Muscle layer of colon (tissue), 2 donors: ENCODE results near the gene SPRR3.

Source experiments
- H3K27ac ChIP-seq: one replicate; pipeline ENCODE4 v1.7.0; 2013; ENCODE audit warnings: low read depth, mild to moderate bottlenecking, low read length, moderate library complexity
- H3K27me3 ChIP-seq, 2 donors: one replicate each; pipeline ENCODE4 v1.7.0; 2013; ENCODE audit warnings: low read length in 2 of 2, mild to moderate bottlenecking in 2 of 2; ENCODE audit not compliant: insufficient read depth in 2 of 2, control insufficient read depth in 1 of 2
- H3K36me3 ChIP-seq: one replicate; pipeline ENCODE4 v1.7.0; 2013; ENCODE audit warnings: mild to moderate bottlenecking, low read length; ENCODE audit not compliant: insufficient read depth
- H3K4me1 ChIP-seq: one replicate; pipeline ENCODE4 v1.7.0; 2013; ENCODE audit warnings: mild to moderate bottlenecking, low read length; ENCODE audit not compliant: insufficient read depth
- H3K4me3 ChIP-seq, 2 donors: one replicate each; pipeline ENCODE4 v1.7.0; 2013; ENCODE audit warnings: low read length in 2 of 2, low read depth in 1 of 2, mild to moderate bottlenecking in 1 of 2, moderate library complexity in 1 of 2
- H3K9ac ChIP-seq: one replicate; pipeline ENCODE4 v1.7.0; 2013; ENCODE audit warnings: low read length
- H3K9me3 ChIP-seq: one replicate; pipeline ENCODE4 v1.7.0; 2013; ENCODE audit warnings: mild to moderate bottlenecking, low read length
- donor health status: abdominal sarcoma.
- donor health status: Adenocarcinoma of cecum.

The SPRR3 gene, protein sequence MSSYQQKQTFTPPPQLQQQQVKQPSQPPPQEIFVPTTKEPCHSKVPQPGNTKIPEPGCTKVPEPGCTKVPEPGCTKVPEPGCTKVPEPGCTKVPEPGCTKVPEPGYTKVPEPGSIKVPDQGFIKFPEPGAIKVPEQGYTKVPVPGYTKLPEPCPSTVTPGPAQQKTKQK

DNA sequence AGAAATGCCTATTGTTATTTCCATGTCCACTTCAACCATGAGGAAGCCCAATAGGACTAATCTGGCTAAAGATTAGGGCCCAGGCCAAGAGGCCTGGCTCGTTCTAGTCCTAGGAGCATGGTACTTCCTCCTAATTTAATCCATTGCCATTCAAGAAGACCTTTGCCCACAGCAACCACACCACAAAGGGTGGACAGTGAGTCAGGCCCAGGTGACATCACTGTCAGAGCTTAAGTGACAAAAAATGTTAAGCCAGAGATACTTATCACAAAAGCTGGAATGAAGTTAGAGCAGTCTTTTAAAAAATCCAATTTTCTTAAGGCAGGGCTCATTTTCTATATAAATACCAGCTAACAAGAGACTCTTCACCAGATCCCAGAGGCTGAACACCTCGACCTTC, at the start of gene SPRR3:
SPRR3 (plus strand) TSS at position 368 of the 400 bp plus-strand sequence. CDS start 1,272 bp downstream, outside the sequence.
- no peaks in the 10 kb centered on the region for H3K9me3 ChIP-seq
- no peaks in the 10 kb centered on the region for H3K4me1 ChIP-seq
- H3K9ac ChIP-seq = no peak within 1 kb of the TSS
- H3K27me3 ChIP-seq = no peaks in the 10 kb centered on the region
- no peak within 1 kb of the TSS for H3K4me3 ChIP-seq
- H3K36me3 ChIP-seq = no peaks in the 10 kb centered on the region
- no peak within 1 kb of the TSS for H3K27ac ChIP-seq

DNA sequence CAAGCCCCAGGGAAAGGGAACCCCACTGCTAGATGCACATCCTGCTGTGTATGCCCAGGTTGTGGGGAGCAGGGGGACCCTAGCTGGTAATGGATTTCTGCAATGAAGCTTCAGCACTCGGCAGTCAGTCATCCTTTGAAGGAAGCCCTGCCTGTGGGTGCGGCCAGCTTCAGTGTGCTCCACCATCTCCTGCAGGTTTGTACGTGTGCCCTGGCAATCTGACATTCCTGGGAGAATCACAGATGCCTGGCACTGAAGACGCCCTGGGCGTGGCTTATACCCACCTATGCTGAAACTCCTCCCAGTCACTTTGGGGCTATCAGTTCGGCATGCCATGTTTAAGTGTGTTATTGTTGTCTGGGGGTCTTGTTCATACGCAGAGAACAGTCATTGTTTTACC, 47.8 kb upstream of the SPRR3 start:
- no peaks in the 10 kb centered on the region for H3K9me3 ChIP-seq
- H3K4me1 ChIP-seq = no peaks in the 10 kb centered on the region
- H3K36me3 ChIP-seq = no peaks in the 10 kb centered on the region
- no peaks in the 10 kb centered on the region for H3K27me3 ChIP-seq
- no peak overlapping the region for H3K27ac ChIP-seq
- H3K9ac ChIP-seq = no peak overlapping the region
- H3K4me3 ChIP-seq = no peak overlapping the region

DNA sequence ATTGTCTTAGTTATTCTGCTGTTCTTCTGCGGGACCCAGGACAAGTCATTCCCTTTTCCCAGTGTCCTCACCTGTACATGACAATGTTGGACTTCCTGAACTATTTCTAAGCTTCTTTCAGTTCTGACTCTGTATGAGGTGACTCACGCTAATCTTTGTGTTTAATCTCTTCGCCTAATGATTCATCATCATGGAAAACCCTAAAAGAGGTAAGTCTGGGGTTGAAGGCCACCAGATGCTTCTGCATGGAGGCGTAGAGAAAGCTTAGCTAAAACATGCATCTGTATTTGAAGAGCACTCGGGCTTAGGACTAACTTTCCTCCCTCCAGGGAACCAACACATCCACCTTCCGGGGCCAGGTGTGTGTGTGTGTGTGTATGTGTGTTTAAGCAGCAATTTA, 47.1 kb upstream of the SPRR3 start:
- Histone ChIP-seq H3K4me3 (no peak overlapping the region), H3K27ac (no peak overlapping the region), H3K9me3 (no peaks in the 10 kb centered on the region), H3K9ac (no peak overlapping the region), H3K4me1 (no peaks in the 10 kb centered on the region), H3K36me3 (no peaks in the 10 kb centered on the region), H3K27me3 (no peaks in the 10 kb centered on the region)

DNA sequence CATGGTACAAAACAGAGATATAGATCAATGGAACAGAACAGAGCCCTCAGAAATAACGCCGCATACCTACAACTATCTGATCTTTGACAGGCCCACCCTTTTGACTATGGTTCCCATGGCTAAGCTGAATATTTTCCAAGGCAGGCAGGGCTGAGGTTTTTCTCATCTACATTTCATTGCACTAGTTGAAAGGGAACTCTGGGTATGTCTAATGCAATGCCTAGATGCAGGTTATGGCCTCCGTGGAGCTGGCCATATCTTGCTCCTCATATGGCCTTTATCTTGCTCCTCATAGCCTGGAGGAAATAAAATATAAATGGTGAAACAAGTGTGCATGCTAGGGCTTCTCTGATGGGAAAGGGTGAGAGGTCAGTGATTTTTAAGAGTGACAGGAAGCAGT, 44.0 kb upstream of the SPRR3 start:
- Histone ChIP-seq H3K9me3 (no peaks in the 10 kb centered on the region), H3K27me3 (no peaks in the 10 kb centered on the region)

DNA sequence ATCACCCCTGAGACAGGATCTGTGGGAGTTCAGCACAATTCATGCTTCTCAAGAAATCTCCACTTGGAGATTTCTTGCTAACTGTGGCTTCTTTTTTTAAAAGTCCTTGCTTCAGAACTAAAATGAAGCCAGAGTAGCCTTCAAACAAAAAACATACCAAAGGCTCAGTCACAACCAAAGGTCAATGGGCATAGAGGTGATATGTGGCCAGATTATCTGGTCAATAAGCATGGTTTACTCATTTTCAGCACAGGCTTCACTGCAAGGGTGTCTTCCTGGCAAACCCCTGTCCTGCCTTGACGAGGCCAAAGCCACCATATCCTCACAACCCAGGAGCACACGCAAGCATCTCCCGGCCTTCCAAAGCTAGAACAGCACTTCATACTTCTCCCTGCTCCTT, 42.3 kb upstream of the SPRR3 start:
- H3K27me3 ChIP-seq = no peaks in the 10 kb centered on the region
- H3K9ac ChIP-seq = no peak overlapping the region
- H3K9me3 ChIP-seq = no peaks in the 10 kb centered on the region
- no peak overlapping the region for H3K4me3 ChIP-seq
- no peak overlapping the region for H3K27ac ChIP-seq
- H3K4me1 ChIP-seq = no peaks in the 10 kb centered on the region
- no peaks in the 10 kb centered on the region for H3K36me3 ChIP-seq

More for the DNA sequence above, 44.0 kb upstream of the SPRR3 start:
- no peak overlapping the region for H3K27ac ChIP-seq
- no peaks in the 10 kb centered on the region for H3K4me1 ChIP-seq
- no peak overlapping the region for H3K4me3 ChIP-seq
- H3K9ac ChIP-seq = no peak overlapping the region
- no peaks in the 10 kb centered on the region for H3K36me3 ChIP-seq

DNA sequence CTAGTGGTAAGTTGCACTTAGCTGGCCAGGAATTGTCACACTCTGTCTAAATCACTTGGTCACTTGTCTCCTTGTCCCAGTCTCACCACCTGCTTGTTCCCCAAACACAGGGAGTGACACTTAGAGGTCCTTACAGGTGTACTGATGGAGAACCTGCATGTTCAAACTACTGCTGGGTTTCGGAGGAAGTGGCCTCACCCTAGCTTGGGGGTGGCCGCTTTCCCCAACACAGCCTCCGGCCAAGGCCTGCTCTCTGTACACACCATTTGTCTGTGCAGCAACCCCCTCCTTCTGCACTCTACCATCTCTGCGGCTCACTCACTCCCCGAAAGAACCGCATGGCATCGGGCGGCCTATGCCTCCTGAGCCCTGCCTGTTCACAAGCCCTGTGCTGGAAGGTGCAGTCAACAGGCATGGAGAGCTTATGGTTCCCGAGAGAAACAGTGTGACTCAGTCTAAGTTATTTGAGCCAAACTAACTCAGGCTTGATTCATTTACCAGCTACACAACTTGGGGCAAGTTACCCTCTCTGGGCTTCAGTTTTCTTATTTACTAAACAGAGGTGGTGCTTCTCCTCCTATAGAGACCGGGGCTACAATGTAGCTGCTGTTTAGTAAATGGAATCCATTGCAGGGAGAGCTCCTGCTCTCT, 41.6 kb upstream of the SPRR3 start:
- no peak overlapping the region for H3K4me3 ChIP-seq
- H3K9me3 ChIP-seq = no peaks in the 10 kb centered on the region
- no peaks in the 10 kb centered on the region for H3K27me3 ChIP-seq
- no peak overlapping the region for H3K9ac ChIP-seq
- H3K4me1 ChIP-seq = no peaks in the 10 kb centered on the region
- H3K27ac ChIP-seq = no peak overlapping the region
- H3K36me3 ChIP-seq = no peaks in the 10 kb centered on the region

DNA sequence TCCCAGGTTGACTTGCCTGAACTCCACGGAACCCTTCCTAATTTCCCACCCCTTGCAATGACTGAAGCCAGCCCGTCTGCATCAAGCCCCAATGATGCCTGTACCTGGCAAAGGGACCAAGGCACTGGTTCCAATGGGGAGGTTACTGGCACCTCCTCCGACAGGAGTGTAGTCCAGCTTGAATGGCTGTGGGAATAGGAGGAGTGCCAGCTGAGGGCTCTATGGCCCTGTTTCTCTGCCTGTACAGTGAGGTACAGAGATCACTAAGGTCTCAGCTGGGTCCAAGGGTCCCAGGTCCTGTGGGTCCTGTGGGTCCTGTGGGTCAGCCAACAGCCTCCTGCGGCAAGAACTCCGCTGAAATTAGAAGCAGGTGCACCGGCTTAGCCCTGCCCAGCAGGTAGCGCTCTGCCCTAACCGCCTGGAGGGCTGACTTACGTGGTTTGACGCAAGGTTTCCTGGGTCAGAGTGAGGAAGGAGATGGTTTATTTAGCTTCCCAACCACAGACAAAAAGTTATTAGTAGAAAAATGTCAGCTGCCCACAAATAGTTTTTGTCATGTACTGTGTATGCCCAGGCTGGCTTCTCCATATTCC, 41.0 kb upstream of the SPRR3 start:
- Histone ChIP-seq H3K4me3 (no peak overlapping the region), H3K27ac (no peak overlapping the region), H3K9me3 (no peaks in the 10 kb centered on the region), H3K4me1 (no peaks in the 10 kb centered on the region), H3K27me3 (no peaks in the 10 kb centered on the region), H3K9ac (no peak overlapping the region), H3K36me3 (no peaks in the 10 kb centered on the region)

DNA sequence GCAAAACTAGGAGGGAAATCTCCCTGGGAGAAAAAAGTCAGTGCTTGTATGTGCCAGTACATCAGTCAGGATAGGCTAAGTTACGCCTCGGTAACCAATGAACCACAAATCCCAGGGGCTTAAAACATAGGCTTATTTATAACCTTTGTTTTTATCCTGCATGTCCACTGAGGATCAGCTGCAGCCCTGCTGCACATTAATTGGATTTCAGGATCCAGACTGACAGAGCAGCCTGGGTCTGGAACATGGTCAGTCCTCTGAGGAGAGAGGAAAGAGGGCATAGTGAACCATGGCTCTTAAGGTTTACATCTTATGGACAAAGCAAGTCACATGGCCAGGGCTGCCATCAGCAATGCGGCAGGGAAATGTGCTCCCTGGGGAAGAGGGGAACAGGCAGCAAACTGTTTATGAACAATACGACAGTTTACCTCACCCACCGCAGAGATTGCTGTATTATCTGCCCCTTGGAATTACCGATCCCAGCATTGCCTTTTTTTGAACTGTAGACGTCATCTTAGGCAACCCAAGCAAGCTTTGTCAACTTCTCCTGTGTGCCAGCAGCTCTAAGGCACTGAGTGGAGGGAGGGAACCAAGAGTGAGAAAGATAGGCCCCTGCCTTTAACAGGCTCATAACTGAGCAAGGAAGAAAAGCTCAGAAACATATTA, 40.2 kb upstream of the SPRR3 start:
- Histone ChIP-seq H3K4me1 (no peaks in the 10 kb centered on the region), H3K9me3 (no peaks in the 10 kb centered on the region), H3K36me3 (no peaks in the 10 kb centered on the region), H3K27me3 (no peaks in the 10 kb centered on the region), H3K4me3 (no peak overlapping the region), H3K9ac (no peak overlapping the region), H3K27ac (no peak overlapping the region)

DNA sequence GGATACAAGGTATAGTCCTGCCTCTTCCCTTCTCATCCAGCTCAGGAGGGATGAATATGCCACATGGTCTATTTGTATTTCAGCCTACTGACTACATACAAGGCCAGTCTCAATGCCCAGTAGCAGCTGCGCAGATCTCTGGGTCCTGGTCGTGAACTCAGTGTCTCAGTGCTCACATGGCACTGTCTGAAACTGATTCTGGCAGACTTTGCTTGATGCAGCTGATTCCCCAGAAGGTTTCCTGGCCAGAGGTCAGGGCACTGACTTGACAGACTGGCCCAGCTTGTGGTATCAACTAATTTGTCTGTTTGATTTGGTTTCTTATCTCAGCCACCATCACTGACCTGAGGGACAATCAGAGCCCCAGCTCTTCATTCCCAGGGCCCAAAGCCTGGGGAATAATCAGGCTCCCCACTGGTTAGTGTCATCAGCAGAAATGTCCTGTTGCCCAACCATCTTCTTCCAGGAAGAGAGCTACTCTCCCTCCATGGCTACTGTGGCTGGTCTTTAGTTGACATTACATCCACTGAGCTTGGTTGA, 38.6 kb upstream of the SPRR3 start:
- H3K36me3 ChIP-seq = no peaks in the 10 kb centered on the region
- no peaks in the 10 kb centered on the region for H3K27me3 ChIP-seq
- H3K4me1 ChIP-seq = no peaks in the 10 kb centered on the region
- no peak overlapping the region for H3K4me3 ChIP-seq
- H3K9me3 ChIP-seq = no peaks in the 10 kb centered on the region
- H3K9ac ChIP-seq = no peak overlapping the region
- no peak overlapping the region for H3K27ac ChIP-seq

DNA sequence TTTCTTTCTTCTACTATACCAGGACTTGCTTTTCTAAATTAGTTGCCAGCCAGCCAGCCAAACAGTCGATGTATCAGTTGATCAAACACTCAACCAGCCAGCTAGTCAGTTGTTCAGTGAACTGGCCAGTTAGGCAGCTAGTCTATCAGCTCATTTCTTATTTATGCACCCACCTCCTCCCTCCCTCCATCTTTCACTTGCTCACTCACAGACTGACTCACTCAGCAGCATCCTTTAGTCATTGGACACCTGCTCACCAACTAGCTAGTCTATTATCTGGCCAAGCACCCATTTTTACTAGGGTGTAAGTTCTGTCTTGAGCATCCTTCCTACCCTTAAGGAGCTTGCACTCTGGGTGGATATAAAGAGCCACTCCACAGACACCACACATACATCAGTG, 37.0 kb upstream of the SPRR3 start:
- Histone ChIP-seq H3K36me3 (no peaks in the 10 kb centered on the region), H3K27ac (no peak overlapping the region), H3K9ac (no peak overlapping the region), H3K4me1 (no peaks in the 10 kb centered on the region), H3K9me3 (no peaks in the 10 kb centered on the region), H3K4me3 (no peak overlapping the region), H3K27me3 (no peaks in the 10 kb centered on the region)

DNA sequence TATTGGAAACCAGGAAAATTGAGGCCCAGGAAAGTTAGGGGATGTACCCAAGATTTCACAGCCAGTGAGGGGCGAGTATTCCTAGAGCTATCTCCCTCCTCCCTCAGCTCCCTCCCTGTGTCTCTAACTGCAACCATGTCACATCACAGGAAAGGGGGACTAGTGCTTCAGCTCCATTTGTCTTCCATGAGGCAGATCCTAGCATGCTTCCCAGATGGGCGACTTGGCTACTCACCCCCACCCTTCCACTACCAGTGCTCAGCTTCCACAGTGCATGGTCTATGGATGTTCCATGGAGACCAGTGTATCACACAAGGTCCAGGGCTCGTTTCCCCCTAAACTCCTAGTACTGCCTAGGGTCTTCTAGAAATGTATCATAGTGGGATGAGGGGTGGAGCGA, 35.7 kb upstream of the SPRR3 start:
- Histone ChIP-seq H3K36me3 (no peaks in the 10 kb centered on the region), H3K9me3 (no peaks in the 10 kb centered on the region), H3K4me3 (no peak overlapping the region), H3K9ac (no peak overlapping the region), H3K27me3 (no peaks in the 10 kb centered on the region), H3K4me1 (no peaks in the 10 kb centered on the region), H3K27ac (no peak overlapping the region)
